HepG2 (cell line): ENCODE measurements around the gene HSD17B8. TPM values are rescaled to one million over a fixed set of nuclear protein-coding genes. Genes with fewer than 3 reads are reported as not detected.

Experiments used
- ARHGAP35 ChIP-seq: sonication (generic); formaldehyde crosslinking; IDR thresholded peaks from 2 replicates; pipeline ENCODE4 v1.9.0; 2022; ENCODE audit warnings: mild to moderate bottlenecking, inconsistent platforms, moderate library complexity, missing genetic modification reagents, borderline replicate concordance
- ARID3A ChIP-seq: IDR thresholded peaks from 2 replicates; pipeline ENCODE4 v1.6.1; 2012; ENCODE audit warnings: low read depth, low read length, improper control_type of control experiment
- BORCS8-MEF2B ChIP-seq: sonication (generic); formaldehyde crosslinking; IDR thresholded peaks from 2 replicates; pipeline ENCODE4 v1.8.0; 2022; ENCODE audit warnings: mild to moderate bottlenecking, missing genetic modification reagents
- ETV6 ChIP-seq: sonication (generic); formaldehyde crosslinking; conservative IDR thresholded peaks from 2 replicates; pipeline ENCODE4 v1.4.0; 2020; ENCODE audit warnings: missing genetic modification reagents
- FOXA3 ChIP-seq: IDR thresholded peaks from 2 replicates; pipeline ENCODE4 v1.6.1; 2016; ENCODE audit warnings: missing genetic modification reagents, missing compliant biosample characterization
- HNRNPH1 ChIP-seq: fragments of 200-400 bp; formaldehyde crosslinking; optimal IDR thresholded peaks from 2 replicates; pipeline ENCODE3; 2017; ENCODE audit warnings: mild to moderate bottlenecking, low read depth, low read length
- MYC ChIP-seq: sonication (generic); formaldehyde crosslinking; IDR thresholded peaks from 2 replicates; pipeline ENCODE4 v1.9.0; 2021; ENCODE audit warnings: missing genetic modification reagents, borderline replicate concordance
- NFYC ChIP-seq: IDR thresholded peaks from 2 replicates; pipeline ENCODE4 v1.6.1; 2016; ENCODE audit warnings: missing genetic modification reagents, missing compliant biosample characterization
- RXRB ChIP-seq: IDR thresholded peaks from 2 replicates; pipeline ENCODE4 v1.6.1; 2016; ENCODE audit warnings: borderline replicate concordance, missing genetic modification reagents, missing compliant biosample characterization
- SP2 ChIP-seq: sonication (generic); formaldehyde crosslinking; IDR thresholded peaks from 2 replicates; pipeline ENCODE4 v1.5.1; 2020; ENCODE audit warnings: mild to moderate bottlenecking, missing genetic modification reagents
- THAP11 ChIP-seq: IDR thresholded peaks from 2 replicates; pipeline ENCODE4 v1.6.1; 2016; ENCODE audit warnings: missing biosample characterization, missing genetic modification reagents
- ZBTB7A ChIP-seq: sonication (generic); formaldehyde crosslinking; IDR thresholded peaks from 2 replicates; pipeline ENCODE4 v1.8.0; 2022; ENCODE audit warnings: mild to moderate bottlenecking, missing genetic modification reagents
- ZKSCAN1 ChIP-seq: fragments of 150-350 bp; IDR thresholded peaks from 2 replicates; pipeline ENCODE4 v1.6.1; 2014; ENCODE audit warnings: low read length
- ZNF292 ChIP-seq: sonication (generic); formaldehyde crosslinking; IDR thresholded peaks from 2 replicates; pipeline ENCODE4 v1.8.1; 2022; ENCODE audit warnings: mild to moderate bottlenecking, low read depth, missing genetic modification reagents, borderline replicate concordance
- ZNF350 ChIP-seq: sonication (generic); formaldehyde crosslinking; IDR thresholded peaks from 2 replicates; pipeline ENCODE4 v1.4.0; 2020; ENCODE audit warnings: mild to moderate bottlenecking, low read depth, missing genetic modification reagents, borderline replicate concordance
- polyA plus RNA-seq, 8 experiments: library from polyadenylated mRNA; depleted of rRNA in 3 of 8; stranded (reverse) in 7 of 8; unstranded in 1 of 8; fragments of >200 nt; fragmentation: Illumina TruSeq in 4 of 8; extraction: Trizol in 4 of 8; gene quantifications; 2 replicates each; pipeline versions ENCODE4 v1.2.1 to v1.2.3, GENCODE V29; 2011 to 2016; ENCODE audit warnings: low read depth in 4 of 8, missing spikeins in 1 of 8, mixed read lengths in 1 of 8; ENCODE audit not compliant: insufficient read depth in 1 of 8
- total RNA-seq, 5 experiments: library from RNA; depleted of rRNA; stranded (reverse); fragments of >200 nt; fragmentation: Illumina TruSeq; extraction: Trizol; gene quantifications; 2 replicates each; pipeline ENCODE4 v1.2.3, GENCODE V29; 2016; ENCODE audit warnings: low read depth in 1 of 5
- TF ChIP-seq, protein P1 (sequence below): sonication (generic); IDR thresholded peaks from 2 replicates; pipeline ENCODE4 v1.6.1; 2016; ENCODE audit warnings: low read depth, borderline replicate concordance
- TF ChIP-seq, protein P2 (sequence below): sonication (generic); formaldehyde crosslinking; IDR thresholded peaks from 2 replicates; pipeline ENCODE4 v1.8.0; 2022; ENCODE audit warnings: missing genetic modification reagents, mild to moderate bottlenecking, moderate library complexity, borderline replicate concordance
- TF ChIP-seq, protein P3 (sequence below): sonication (generic); formaldehyde crosslinking; IDR thresholded peaks from 2 replicates; pipeline ENCODE4 v1.5.0; 2020; ENCODE audit warnings: missing genetic modification reagents
- TF ChIP-seq, protein P4 (sequence below): sonication (generic); formaldehyde crosslinking; IDR thresholded peaks from 2 replicates; pipeline ENCODE4 v1.5.0; 2020; ENCODE audit warnings: mild to moderate bottlenecking, missing genetic modification reagents

Gene HSD17B8
- total and polyA plus RNA-seq, 2 of the 13 experiments (the other 11 are each of a cell fraction or from before 2014, with no cell fraction given), result 12.6 to 20.1 TPM

DNA sequence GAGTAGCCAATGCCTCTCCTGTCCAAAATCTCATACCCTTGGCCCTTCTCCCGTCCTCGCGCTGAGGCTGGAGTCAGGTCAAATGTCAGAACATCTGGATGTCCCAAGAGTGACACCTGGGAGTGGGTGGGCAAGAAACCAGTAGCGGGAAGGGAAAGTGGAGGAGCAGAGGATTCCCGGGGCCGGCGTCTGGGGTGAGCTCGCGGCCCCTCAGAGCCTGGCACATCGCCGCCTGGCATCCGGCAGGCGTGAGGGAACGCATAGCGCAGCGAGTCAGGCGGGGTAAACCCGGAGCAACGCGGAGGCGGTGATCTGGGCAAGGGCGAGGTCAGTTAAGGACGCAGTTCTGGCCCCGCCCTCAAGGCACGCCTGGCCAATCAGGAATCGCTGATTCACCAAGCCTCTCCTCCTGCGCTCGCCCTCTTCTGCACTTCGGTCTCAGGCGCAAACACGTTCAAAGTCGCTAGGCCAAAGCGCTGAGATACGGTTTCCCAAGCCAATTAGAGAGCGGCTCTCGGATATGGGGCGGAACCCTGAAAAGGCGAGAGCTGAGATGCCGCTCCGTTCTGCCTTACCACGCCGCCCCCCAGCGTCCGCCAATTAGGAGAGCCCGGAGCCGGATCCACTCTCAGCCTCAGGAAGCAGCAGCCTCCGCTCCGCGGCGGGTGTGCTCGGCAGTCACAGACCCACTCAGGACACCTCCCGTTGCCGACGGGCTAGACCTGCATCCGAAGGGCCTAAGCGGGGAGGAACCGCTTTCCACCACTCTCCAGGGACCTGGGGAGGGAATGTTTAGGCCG, 44.7 kb downstream of the HSD17B8 start (continued):
- peak; percentile 35; the same call in 1 of the 2 replicates for TF ChIP-seq MYC (CRISPR knock-in tag)
- no peak for TF ChIP-seq ZKSCAN1
- TF ChIP-seq ZBTB7A (CRISPR knock-in tag), result no peak
- TF ChIP-seq ARID3A, result no peak
- TF ChIP-seq NFYC, result peak; percentile 91
- peak; percentile 38; the same call in 1 of the 2 replicates for TF ChIP-seq FOXA3 (CRISPR knock-in tag)
- TF ChIP-seq, protein P1, sequence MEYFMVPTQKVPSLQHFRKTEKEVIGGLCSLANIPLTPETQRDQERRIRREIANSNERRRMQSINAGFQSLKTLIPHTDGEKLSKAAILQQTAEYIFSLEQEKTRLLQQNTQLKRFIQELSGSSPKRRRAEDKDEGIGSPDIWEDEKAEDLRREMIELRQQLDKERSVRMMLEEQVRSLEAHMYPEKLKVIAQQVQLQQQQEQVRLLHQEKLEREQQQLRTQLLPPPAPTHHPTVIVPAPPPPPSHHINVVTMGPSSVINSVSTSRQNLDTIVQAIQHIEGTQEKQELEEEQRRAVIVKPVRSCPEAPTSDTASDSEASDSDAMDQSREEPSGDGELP, result no peak
- TF ChIP-seq, protein P2, sequence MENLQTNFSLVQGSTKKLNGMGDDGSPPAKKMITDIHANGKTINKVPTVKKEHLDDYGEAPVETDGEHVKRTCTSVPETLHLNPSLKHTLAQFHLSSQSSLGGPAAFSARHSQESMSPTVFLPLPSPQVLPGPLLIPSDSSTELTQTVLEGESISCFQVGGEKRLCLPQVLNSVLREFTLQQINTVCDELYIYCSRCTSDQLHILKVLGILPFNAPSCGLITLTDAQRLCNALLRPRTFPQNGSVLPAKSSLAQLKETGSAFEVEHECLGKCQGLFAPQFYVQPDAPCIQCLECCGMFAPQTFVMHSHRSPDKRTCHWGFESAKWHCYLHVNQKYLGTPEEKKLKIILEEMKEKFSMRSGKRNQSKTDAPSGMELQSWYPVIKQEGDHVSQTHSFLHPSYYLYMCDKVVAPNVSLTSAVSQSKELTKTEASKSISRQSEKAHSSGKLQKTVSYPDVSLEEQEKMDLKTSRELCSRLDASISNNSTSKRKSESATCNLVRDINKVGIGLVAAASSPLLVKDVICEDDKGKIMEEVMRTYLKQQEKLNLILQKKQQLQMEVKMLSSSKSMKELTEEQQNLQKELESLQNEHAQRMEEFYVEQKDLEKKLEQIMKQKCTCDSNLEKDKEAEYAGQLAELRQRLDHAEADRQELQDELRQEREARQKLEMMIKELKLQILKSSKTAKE (CRISPR knock-in tag), result no peak
- TF ChIP-seq, protein P3, sequence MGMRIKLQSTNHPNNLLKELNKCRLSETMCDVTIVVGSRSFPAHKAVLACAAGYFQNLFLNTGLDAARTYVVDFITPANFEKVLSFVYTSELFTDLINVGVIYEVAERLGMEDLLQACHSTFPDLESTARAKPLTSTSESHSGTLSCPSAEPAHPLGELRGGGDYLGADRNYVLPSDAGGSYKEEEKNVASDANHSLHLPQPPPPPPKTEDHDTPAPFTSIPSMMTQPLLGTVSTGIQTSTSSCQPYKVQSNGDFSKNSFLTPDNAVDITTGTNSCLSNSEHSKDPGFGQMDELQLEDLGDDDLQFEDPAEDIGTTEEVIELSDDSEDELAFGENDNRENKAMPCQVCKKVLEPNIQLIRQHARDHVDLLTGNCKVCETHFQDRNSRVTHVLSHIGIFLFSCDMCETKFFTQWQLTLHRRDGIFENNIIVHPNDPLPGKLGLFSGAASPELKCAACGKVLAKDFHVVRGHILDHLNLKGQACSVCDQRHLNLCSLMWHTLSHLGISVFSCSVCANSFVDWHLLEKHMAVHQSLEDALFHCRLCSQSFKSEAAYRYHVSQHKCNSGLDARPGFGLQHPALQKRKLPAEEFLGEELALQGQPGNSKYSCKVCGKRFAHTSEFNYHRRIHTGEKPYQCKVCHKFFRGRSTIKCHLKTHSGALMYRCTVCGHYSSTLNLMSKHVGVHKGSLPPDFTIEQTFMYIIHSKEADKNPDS (CRISPR knock-in tag), result peak; percentile 42; the same call in 1 of the 2 replicates
- peak; percentile 24; the same call in 1 of the 2 replicates for TF ChIP-seq ETV6 (CRISPR knock-in tag)
- TF ChIP-seq ARHGAP35 (CRISPR knock-in tag), result no peak; the same call in none of the 2 replicates
- TF ChIP-seq RXRB (CRISPR knock-in tag), result peak; percentile 100
- peak; percentile 93 for TF ChIP-seq SP2 (CRISPR knock-in tag)
- TF ChIP-seq, protein P4, sequence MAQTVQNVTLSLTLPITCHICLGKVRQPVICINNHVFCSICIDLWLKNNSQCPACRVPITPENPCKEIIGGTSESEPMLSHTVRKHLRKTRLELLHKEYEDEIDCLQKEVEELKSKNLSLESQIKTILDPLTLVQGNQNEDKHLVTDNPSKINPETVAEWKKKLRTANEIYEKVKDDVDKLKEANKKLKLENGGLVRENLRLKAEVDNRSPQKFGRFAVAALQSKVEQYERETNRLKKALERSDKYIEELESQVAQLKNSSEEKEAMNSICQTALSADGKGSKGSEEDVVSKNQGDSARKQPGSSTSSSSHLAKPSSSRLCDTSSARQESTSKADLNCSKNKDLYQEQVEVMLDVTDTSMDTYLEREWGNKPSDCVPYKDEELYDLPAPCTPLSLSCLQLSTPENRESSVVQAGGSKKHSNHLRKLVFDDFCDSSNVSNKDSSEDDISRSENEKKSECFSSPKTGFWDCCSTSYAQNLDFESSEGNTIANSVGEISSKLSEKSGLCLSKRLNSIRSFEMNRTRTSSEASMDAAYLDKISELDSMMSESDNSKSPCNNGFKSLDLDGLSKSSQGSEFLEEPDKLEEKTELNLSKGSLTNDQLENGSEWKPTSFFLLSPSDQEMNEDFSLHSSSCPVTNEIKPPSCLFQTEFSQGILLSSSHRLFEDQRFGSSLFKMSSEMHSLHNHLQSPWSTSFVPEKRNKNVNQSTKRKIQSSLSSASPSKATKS (CRISPR knock-in tag), result no peak
- TF ChIP-seq THAP11 (CRISPR knock-in tag), result peak; percentile 76
- no peak for TF ChIP-seq HNRNPH1
- peak; percentile 96 for TF ChIP-seq BORCS8-MEF2B
- TF ChIP-seq ZNF292, result no peak
- TF ChIP-seq ZNF350, result peak; percentile 81
